Neural cell (in vitro differentiated cells): Measurements from ENCODE around the gene CDC20. TPM values are rescaled to one million over a fixed set of nuclear protein-coding genes. Genes with fewer than 3 reads are reported as not detected.

Source experiments
- H2AFZ ChIP-seq: fragments of 200-600, 300-800 bp; sonication (generic), shearing (Covaris generic); 2 replicates; pipeline ENCODE4 v1.6.0; 2014; ENCODE audit warnings: low read depth, mild to moderate bottlenecking, antibody characterized with exemption, low read length, moderate library complexity
- H3F3A ChIP-seq: fragments of 200-600 bp; shearing (Covaris generic); 2 replicates; pipeline ENCODE4 v1.6.1; 2016; ENCODE audit warnings: mild to moderate bottlenecking, moderate library complexity, mixed read lengths, antibody characterized with exemption, low read length; ENCODE audit not compliant: insufficient read depth, poor library complexity, severe bottlenecking
- H3K27ac ChIP-seq: fragments of 200-600, 300-800 bp; sonication (generic), shearing (Covaris generic); 2 replicates; pipeline ENCODE4 v1.5.1; 2014; ENCODE audit warnings: mild to moderate bottlenecking, low read length, moderate library complexity
- H3K27me3 ChIP-seq: fragments of 300-800, 200-600 bp; sonication (generic), shearing (Covaris generic); 2 replicates; pipeline ENCODE4 v1.6.0; 2014; ENCODE audit warnings: mild to moderate bottlenecking, low read depth, low read length, moderate library complexity; ENCODE audit not compliant: insufficient read depth
- H3K36me3 ChIP-seq: fragments of 300-800, 200-600 bp; sonication (generic), shearing (Covaris generic); 2 replicates; pipeline ENCODE4 v1.5.1; 2014; ENCODE audit warnings: mild to moderate bottlenecking, antibody characterized with exemption, low read length, moderate library complexity; ENCODE audit not compliant: insufficient read depth
- H3K4me2 ChIP-seq: fragments of 300-800, 200-600 bp; sonication (generic), shearing (Covaris generic); 2 replicates; pipeline ENCODE4 v1.6.0; 2014; ENCODE audit warnings: mild to moderate bottlenecking, low read length
- H3K4me3 ChIP-seq: fragments of 300-800, 200-600 bp; sonication (generic), shearing (Covaris generic); 2 replicates; pipeline ENCODE4 v1.5.1; 2014; ENCODE audit warnings: mild to moderate bottlenecking, low read length, moderate library complexity
- H3K79me2 ChIP-seq: fragments of 200-600 bp; shearing (Covaris generic); replicated peaks from 2 replicates; pipeline ENCODE4 v1.6.0; 2014; ENCODE audit warnings: mild to moderate bottlenecking, low read length, moderate library complexity; ENCODE audit not compliant: insufficient read depth
- H3K9ac ChIP-seq: fragments of 300-800, 200-600 bp; sonication (generic), shearing (Covaris generic); 2 replicates; pipeline ENCODE4 v1.6.1; 2016; ENCODE audit warnings: mild to moderate bottlenecking, low read length, mixed read lengths
- H3K9me2 ChIP-seq: fragments of 200-600 bp; shearing (Covaris generic); 2 replicates; pipeline ENCODE4 v1.6.1; 2016; ENCODE audit warnings: mild to moderate bottlenecking, low read length, mixed read lengths; ENCODE audit not compliant: insufficient read depth
- H3K9me3 ChIP-seq: fragments of 200-600, 300-800 bp; sonication (generic), shearing (Covaris generic); 2 replicates; pipeline ENCODE4 v1.6.1; 2016; ENCODE audit warnings: mild to moderate bottlenecking, mixed run types, low read length, moderate library complexity, mixed read lengths
- H4K20me1 ChIP-seq: fragments of 200-600 bp; shearing (Covaris generic); 2 replicates; pipeline ENCODE4 v1.6.1; 2016; ENCODE audit warnings: mild to moderate bottlenecking, mixed run types; ENCODE audit not compliant: insufficient read depth
- EP300 ChIP-seq: fragments of 450-650 bp; conservative IDR thresholded peaks from 2 replicates; pipeline ENCODE4 v1.6.1; 2014; ENCODE audit warnings: antibody characterized with exemption, mild to moderate bottlenecking, moderate library complexity; ENCODE audit not compliant: poor library complexity, severe bottlenecking
- EZH2 ChIP-seq: fragments of 200-600, 300-800 bp; shearing (Covaris generic), sonication (generic); IDR thresholded peaks from 2 replicates; pipeline ENCODE4 v1.6.1; 2014; ENCODE audit warnings: antibody characterized with exemption, low read length, borderline replicate concordance, mild to moderate bottlenecking; ENCODE audit not compliant: insufficient read depth, poor library complexity, severe bottlenecking
- MXI1 ChIP-seq: fragments of 450-650 bp; conservative IDR thresholded peaks from 2 replicates; pipeline ENCODE4 v1.6.1; 2014; ENCODE audit warnings: antibody characterized with exemption, mild to moderate bottlenecking; ENCODE audit not compliant: poor library complexity, severe bottlenecking
- POLR2AphosphoS5 ChIP-seq: IDR thresholded peaks from 2 replicates; pipeline ENCODE4 v1.6.1; 2012
- RAD21 ChIP-seq: fragments of 450-650 bp; conservative IDR thresholded peaks from 2 replicates; pipeline ENCODE4 v1.6.1; 2014; ENCODE audit warnings: antibody characterized with exemption, mild to moderate bottlenecking, moderate library complexity
- REST ChIP-seq: IDR thresholded peaks from 2 replicates; pipeline ENCODE4 v1.6.1; 2012; ENCODE audit warnings: borderline replicate concordance
- SMC3 ChIP-seq: fragments of 450-650 bp; conservative IDR thresholded peaks from 2 replicates; pipeline ENCODE4 v1.6.1; 2014; ENCODE audit warnings: antibody characterized with exemption, mild to moderate bottlenecking, moderate library complexity; ENCODE audit not compliant: poor library complexity
- TAF1 ChIP-seq: IDR thresholded peaks from 2 replicates; pipeline ENCODE4 v1.6.1; 2012; ENCODE audit warnings: low read depth
- polyA plus RNA-seq: library from polyadenylated mRNA; depleted of rRNA; stranded (reverse); fragments of >200 nt; gene quantifications from 2 replicates; pipeline ENCODE4 v1.2.3, GENCODE V29; 2014
- TF ChIP-seq, protein P1 (sequence below): fragments of 450-650 bp; IDR thresholded peaks from 2 replicates; pipeline ENCODE4 v1.5.1; 2014; ENCODE audit warnings: antibody characterized with exemption, mild to moderate bottlenecking, moderate library complexity; ENCODE audit not compliant: poor library complexity, severe bottlenecking

CDC20 gene
- polyA plus RNA-seq, 1 donor from 2014 or later = 2.8 TPM

DNA sequence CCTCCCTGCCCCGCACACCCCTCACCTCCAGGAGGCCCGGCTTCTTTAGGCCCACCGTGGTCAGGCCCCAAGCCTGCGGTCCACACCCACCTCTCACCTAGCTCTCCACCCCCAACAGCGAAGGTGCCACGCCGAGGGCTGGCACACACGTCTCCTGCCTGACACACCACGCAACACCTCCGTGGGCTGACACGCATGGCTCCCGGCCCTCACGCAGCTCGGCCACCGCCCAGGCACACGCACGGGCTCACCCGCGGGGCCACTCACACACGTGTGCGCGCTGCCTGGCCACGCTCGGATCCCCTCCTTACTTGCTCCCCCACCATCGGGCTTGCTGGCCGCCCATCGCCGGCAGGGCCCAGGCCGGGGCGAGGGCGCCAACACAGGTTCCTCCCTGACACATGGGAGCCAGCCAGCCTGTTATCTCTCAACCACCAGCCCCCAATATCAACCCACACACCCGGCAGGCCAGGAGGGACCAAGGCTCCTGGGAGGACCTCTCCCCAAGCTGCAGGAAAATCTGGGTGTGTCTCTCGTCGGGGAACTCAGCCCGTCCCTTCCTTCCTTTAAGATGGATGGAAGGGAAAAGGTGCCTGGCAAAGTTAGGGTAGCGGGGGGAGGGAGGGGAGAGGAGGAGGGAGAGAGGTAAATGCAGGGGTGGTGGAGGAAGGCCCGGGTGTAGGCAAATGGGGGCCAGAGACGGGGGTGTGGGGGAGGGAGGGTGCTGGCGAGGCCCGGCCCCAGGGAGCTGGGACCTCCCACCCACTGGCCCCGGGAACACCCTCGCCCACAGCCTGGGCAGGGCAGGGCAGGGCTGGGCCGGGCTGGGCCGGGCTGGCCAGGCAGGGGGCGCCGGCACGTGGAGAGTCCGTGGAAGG is 8.5 kb downstream of the CDC20 start:
- Histone ChIP-seq H3K4me2 (no peak overlapping the region), H2AFZ (no peak overlapping the region), H3K4me3 (peak overlapping the region; percentile 53), H4K20me1 (no peaks in the 10 kb centered on the region), H3K79me2 (peaks cover 3% of the 10 kb centered on the region), H3K9ac (no peak overlapping the region), H3K9me2 (no peaks in the 10 kb centered on the region), H3K9me3 (no peaks in the 10 kb centered on the region), H3K27me3 (no peaks in the 10 kb centered on the region), H3F3A (no peaks in the 10 kb centered on the region), H3K36me3 (no peaks in the 10 kb centered on the region), H3K27ac (no peak overlapping the region)
- TF ChIP-seq EZH2 (no peak), REST (no peak), POLR2AphosphoS5 (no peak)
- TF ChIP-seq, protein P1, sequence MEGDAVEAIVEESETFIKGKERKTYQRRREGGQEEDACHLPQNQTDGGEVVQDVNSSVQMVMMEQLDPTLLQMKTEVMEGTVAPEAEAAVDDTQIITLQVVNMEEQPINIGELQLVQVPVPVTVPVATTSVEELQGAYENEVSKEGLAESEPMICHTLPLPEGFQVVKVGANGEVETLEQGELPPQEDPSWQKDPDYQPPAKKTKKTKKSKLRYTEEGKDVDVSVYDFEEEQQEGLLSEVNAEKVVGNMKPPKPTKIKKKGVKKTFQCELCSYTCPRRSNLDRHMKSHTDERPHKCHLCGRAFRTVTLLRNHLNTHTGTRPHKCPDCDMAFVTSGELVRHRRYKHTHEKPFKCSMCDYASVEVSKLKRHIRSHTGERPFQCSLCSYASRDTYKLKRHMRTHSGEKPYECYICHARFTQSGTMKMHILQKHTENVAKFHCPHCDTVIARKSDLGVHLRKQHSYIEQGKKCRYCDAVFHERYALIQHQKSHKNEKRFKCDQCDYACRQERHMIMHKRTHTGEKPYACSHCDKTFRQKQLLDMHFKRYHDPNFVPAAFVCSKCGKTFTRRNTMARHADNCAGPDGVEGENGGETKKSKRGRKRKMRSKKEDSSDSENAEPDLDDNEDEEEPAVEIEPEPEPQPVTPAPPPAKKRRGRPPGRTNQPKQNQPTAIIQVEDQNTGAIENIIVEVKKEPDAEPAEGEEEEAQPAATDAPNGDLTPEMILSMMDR = no peak

DNA sequence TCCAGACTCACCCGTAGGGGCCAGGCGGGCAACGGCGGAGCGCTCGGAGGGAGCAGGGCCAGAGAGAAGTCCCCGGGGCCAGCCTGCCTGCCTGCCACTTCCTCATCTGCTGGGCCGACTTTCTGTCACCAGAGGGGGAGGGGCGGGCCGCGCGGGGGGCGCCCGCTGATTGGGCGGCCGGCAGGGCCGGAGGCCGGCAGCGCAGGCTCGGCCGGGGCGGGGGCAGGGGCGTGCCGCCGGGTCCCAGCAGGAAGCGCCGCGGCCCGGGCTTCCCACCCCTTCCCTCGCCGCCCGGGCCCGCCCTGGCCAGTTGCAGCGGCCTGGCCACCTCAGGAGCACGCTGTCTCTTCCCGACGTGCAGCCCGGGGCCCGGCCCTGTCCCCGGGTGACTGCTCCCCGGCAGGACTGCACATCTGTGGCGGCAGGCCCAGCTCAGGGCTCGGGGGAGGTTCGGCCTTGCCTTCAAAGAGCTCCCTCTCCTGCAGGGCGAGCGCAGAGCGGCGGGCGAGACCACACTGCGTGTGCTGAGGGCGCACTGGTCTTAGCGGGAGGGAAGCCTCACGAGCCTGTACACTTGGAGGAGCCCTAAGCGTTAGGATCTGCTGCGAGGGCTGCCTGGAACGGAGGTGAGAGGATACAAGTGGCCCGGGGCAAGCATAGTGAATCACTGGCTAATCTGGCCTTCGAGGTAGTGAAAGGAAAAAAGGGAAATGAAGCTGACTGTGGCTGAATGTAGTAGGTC is 9.3 kb downstream of the CDC20 start, which contains the start of gene ELOVL1:
Gene ELOVL1, minus strand, starts transcription at position 108 of the 742 bp plus-strand sequence. CDS start 2,402 bp downstream, outside the sequence.
- H4K20me1 ChIP-seq = no peaks in the 10 kb centered on the region
- H3K27me3 ChIP-seq = no peaks in the 10 kb centered on the region
- peak within 1 kb of the TSS; percentile 14 for H2AFZ ChIP-seq
- no peaks in the 10 kb centered on the region for H3K36me3 ChIP-seq
- no peaks in the 10 kb centered on the region for H3F3A ChIP-seq
- no peak within 1 kb of the TSS for H3K4me2 ChIP-seq
- H3K4me3 ChIP-seq = peak within 1 kb of the TSS; percentile 61
- H3K9ac ChIP-seq = peak within 1 kb of the TSS; percentile 51
- H3K27ac ChIP-seq = peak within 1 kb of the TSS; percentile 9
- no peak for TF ChIP-seq POLR2AphosphoS5
- TF ChIP-seq TAF1 = no peak
- TF ChIP-seq RAD21 = peak; percentile 21
- peak; percentile 46 for TF ChIP-seq SMC3
- TF ChIP-seq REST = no peak
- no peak for TF ChIP-seq EZH2
- TF ChIP-seq, protein P1 = peak; percentile 56
- TF ChIP-seq EP300 = no peak
- TF ChIP-seq MXI1 = peak; percentile 45
- H3K9me3 ChIP-seq = no peaks in the 10 kb centered on the region
- peaks cover 3% of the 10 kb centered on the region for H3K79me2 ChIP-seq
- no peaks in the 10 kb centered on the region for H3K9me2 ChIP-seq
